H1 (cell line): ENCODE measurements around the gene HSPB1. TPM values are rescaled to one million over a fixed set of nuclear protein-coding genes. Genes with fewer than 3 reads are reported as not detected.

Experiments used
- CHD1 ChIP-seq: IDR thresholded peaks from 2 replicates; pipeline ENCODE4 v1.6.1; 2012; ENCODE audit warnings: low read depth, low read length, improper control_type of control experiment
- CHD2 ChIP-seq: IDR thresholded peaks from 2 replicates; pipeline ENCODE4 v1.6.1; 2012; ENCODE audit warnings: low read length, improper control_type of control experiment
- NRF1 ChIP-seq: IDR thresholded peaks from 2 replicates; pipeline ENCODE4 v1.6.1; 2011; ENCODE audit warnings: mild to moderate bottlenecking, low read depth, low read length, improper control_type of control experiment
- SIX5 ChIP-seq: IDR thresholded peaks from 2 replicates; pipeline ENCODE4 v1.6.1; 2011; ENCODE audit warnings: mild to moderate bottlenecking, low read depth, low read length
- TBP ChIP-seq: IDR thresholded peaks from 2 replicates; pipeline ENCODE4 v1.6.1; 2011; ENCODE audit warnings: low read depth, low read length, improper control_type of control experiment
- polyA plus RNA-seq, 7 experiments: library from polyadenylated mRNA; depleted of rRNA in 3 of 7; stranded (reverse) in 5 of 7; unstranded in 2 of 7; fragments of >200 nt in 5 of 7; fragments of 200-250 nt in 2 of 7; gene quantifications; 1 replicate in 5 of 7; 2 replicates in 1 of 7; 4 replicates in 1 of 7; pipeline versions ENCODE4 v1.2.1 to v1.2.3, GENCODE V29; 2011 to 2013; ENCODE audit warnings: missing spikeins in 2 of 7, mixed read lengths in 2 of 7
- total RNA-seq: library from RNA; stranded (reverse); fragmentation: NEBNext Ultra II Directional; extraction: Animal tissue kit (Norgen Biotek cat#: 25700); gene quantifications from 2 replicates; pipeline ENCODE4 v1.2.1, GENCODE V29; 2021
- TF ChIP-seq, protein P1 (sequence below): IDR thresholded peaks from 2 replicates; pipeline ENCODE4 v1.6.1; 2011; ENCODE audit warnings: low read depth, mild to moderate bottlenecking, low read length; ENCODE audit not compliant: insufficient read depth
- TF ChIP-seq, protein P2 (sequence below): IDR thresholded peaks from 2 replicates; pipeline ENCODE4 v1.6.1; 2012; ENCODE audit warnings: low read length, inconsistent platforms

Gene HSPB1
- total and polyA plus RNA-seq, 2 of the 8 experiments (the other 6 are each of a cell fraction or from before 2014, with no cell fraction given): 165 to 254 TPM

DNA sequence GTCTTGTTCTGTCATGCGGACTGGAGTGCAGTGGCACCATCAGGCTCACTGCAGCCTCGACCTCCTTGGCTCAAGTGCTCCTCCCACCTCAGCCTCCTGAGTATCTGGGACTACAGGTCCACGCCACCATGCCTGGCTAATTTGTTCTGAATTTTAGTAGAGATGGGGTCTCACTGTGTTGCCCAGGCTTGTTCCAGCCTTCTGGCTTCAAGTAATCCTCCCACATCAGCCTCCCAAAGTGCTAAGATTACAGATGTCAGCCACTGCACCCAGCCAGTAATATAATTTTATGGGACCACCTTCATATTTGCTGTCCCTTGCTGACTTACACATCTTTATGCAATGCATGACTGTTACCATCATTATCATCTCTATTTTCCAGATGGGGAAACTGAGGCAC is 1.5 kb upstream of the HSPB1 start (continued):
- TF ChIP-seq TBP (no peak), CHD1 (no peak), NRF1 (no peak), CHD2 (no peak), SIX5 (no peak)
- TF ChIP-seq, protein P1, sequence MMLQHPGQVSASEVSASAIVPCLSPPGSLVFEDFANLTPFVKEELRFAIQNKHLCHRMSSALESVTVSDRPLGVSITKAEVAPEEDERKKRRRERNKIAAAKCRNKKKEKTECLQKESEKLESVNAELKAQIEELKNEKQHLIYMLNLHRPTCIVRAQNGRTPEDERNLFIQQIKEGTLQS: no peak
- TF ChIP-seq, protein P2, sequence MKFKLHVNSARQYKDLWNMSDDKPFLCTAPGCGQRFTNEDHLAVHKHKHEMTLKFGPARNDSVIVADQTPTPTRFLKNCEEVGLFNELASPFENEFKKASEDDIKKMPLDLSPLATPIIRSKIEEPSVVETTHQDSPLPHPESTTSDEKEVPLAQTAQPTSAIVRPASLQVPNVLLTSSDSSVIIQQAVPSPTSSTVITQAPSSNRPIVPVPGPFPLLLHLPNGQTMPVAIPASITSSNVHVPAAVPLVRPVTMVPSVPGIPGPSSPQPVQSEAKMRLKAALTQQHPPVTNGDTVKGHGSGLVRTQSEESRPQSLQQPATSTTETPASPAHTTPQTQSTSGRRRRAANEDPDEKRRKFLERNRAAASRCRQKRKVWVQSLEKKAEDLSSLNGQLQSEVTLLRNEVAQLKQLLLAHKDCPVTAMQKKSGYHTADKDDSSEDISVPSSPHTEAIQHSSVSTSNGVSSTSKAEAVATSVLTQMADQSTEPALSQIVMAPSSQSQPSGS: no peak
